GM13977 (cell line): ENCODE results near the gene SELENOK.

Experiments
- DNase-seq: peaks from one replicate; pipeline ENCODE4 v3.0.0; 2012; ENCODE audit warnings: low spot score
- CTCF ChIP-seq: IDR thresholded peaks from 2 replicates; pipeline ENCODE4 v1.5.1; 2012; ENCODE audit warnings: mild to moderate bottlenecking, control low read depth; ENCODE audit not compliant: insufficient read depth; ENCODE audit errors: extremely low read depth, missing control alignments
- in situ Hi-C: fragments of 300-500 bp; cut with MboI; formaldehyde crosslinking; loops from one replicate; pipeline ENCODE4 v1.12.0; 2022; ENCODE audit warnings: low sequenced_read_pairs, low pct_unique_long_range_greater_than_20kb, mixed read lengths, inconsistent platforms; ENCODE audit not compliant: unreplicated experiment

Gene SELENOK

GRCh38 chr3:53845103-53845880, 46.4 kb downstream of the SELENOK start:
- in situ Hi-C loops: no loop called here
- TF ChIP-seq CTCF: peak; percentile 36
- peak; percentile 75 for DNase-seq

- in situ Hi-C loops: no loop called here
- no peak for DNase-seq
- TF ChIP-seq CTCF: no peak
Observed at GRCh38 chr3:53844262-53845102, 47.2 kb downstream of the SELENOK start.

- DNase-seq: peak; percentile 51
- in situ Hi-C loops: no loop called here
- no peak for TF ChIP-seq CTCF
Observed at GRCh38 chr3:53843195-53844177, 48.2 kb downstream of the SELENOK start.

- TF ChIP-seq CTCF: no peak
- in situ Hi-C loops: no loop called here
- peak; percentile 36 for DNase-seq
Observed at GRCh38 chr3:53842436-53843194, 49.0 kb downstream of the SELENOK start.

GRCh38 chr3:53841296-53841695, 50.4 kb downstream of the SELENOK start:
- no peak for DNase-seq
- no peak for TF ChIP-seq CTCF

More at GRCh38 chr3:53841296-53841695, 50.4 kb downstream of the SELENOK start:
- in situ Hi-C loops: no loop called here
